Spleen (tissue), 7 donors: ENCODE measurements around the gene CCNL1.

Experiments
- CTCF ChIP-seq, 11 experiments: fragments of 200-600 bp in 7 of 11; fragments of 450-650 bp in 4 of 11; sonication (generic) in 4 of 11; IDR thresholded peaks in 8 of 11; conservative IDR thresholded peaks in 3 of 11; 1 replicate in 7 of 11; 2 replicates in 4 of 11; pipeline versions ENCODE4 v1.4.0 to v1.8.0; 2016 to 2021; ENCODE audit warnings: antibody characterized with exemption in 11 of 11, inconsistent platforms in 4 of 11, mild to moderate bottlenecking in 1 of 11
- POLR2AphosphoS5 ChIP-seq, 3 donors: sonication (generic); formaldehyde crosslinking; IDR thresholded peaks; one replicate each; pipeline ENCODE4 v1.5.1; 2017; ENCODE audit warnings: antibody characterized with exemption in 3 of 3
- donor health status: DM: no; HTN: no; CAD: no; lungs with moderate emphysema.
- donor health status: DM: no; HTN: no; CAD: no.
- donor health status: DM: no; HTN: no; CAD: no.

GRCh38 chr3:157135671-157136396 is 24.1 kb downstream of the CCNL1 start:
- TF ChIP-seq CTCF (IDR thresholded peaks at IDR 0.05 in 8 of 11, conservative IDR thresholded peaks at IDR 0.05 in 3 of 11): peak in 1 of 11 experiments; percentile 9
- peak in 1 of 3 donors; percentile 14 for TF ChIP-seq POLR2AphosphoS5 (IDR thresholded peaks at IDR 0.05)
